ENCODE measurements around the gene SUPT3H. TPM values are rescaled to one million over a fixed set of nuclear protein-coding genes. Genes with fewer than 3 reads are reported as not detected.

The SUPT3H gene
- total and polyA plus RNA-seq, 9 donors: 10.3 to 23.1 (median 16.2) TPM

- intact Hi-C loops (cut with DNase I): no loop called here
- Histone ChIP-seq H3K4me1 (ENCODE audit: insufficient read depth) (no peaks in the 10 kb centered on the region), H3K27me3 (no peaks in the 10 kb centered on the region), H3K36me3 (no peaks in the 10 kb centered on the region), H3K4me3 (no peak overlapping the region), H3K27ac (no peak overlapping the region), H3K9me3 (peaks cover 0 to 3% of the 10 kb centered on the region in 2 donors)
- WGBS, 3 donors: 95 to 98% (median 98%) methylated on average over 1 of the region's 1 CpG
- TF ChIP-seq CTCF (IDR thresholded peaks at IDR 0.05) (no peak), EP300 (IDR thresholded peaks at IDR 0.05) (no peak), POLR2A (IDR thresholded peaks at IDR 0.05) (no peak)
- DNase-seq: no peak
Observed at GRCh38 chr6:44942798-44943197, 434.9 kb downstream of the SUPT3H start.

- no peaks in the 10 kb centered on the region for H3K4me1 ChIP-seq (ENCODE audit: insufficient read depth)
- intact Hi-C loops (cut with DNase I): no loop called here
- WGBS, 3 donors: 88 to 96% (median 95%) methylated on average over 6 of the region's 6 CpGs
- DNase-seq: no peak
- TF ChIP-seq CTCF (IDR thresholded peaks at IDR 0.05) (no peak), POLR2A (IDR thresholded peaks at IDR 0.05) (no peak), EP300 (IDR thresholded peaks at IDR 0.05) (no peak)
- H3K27ac ChIP-seq: no peak overlapping the region
- H3K27me3 ChIP-seq: no peaks in the 10 kb centered on the region
- H3K4me3 ChIP-seq: no peak overlapping the region
- H3K36me3 ChIP-seq: no peaks in the 10 kb centered on the region
- peaks cover 0 to 3% of the 10 kb centered on the region in 2 donors for H3K9me3 ChIP-seq
Observed at GRCh38 chr6:44942201-44942600, 435.5 kb downstream of the SUPT3H start.

- Histone ChIP-seq H3K4me3 (no peak overlapping the region), H3K27ac (no peak overlapping the region), H3K4me1 (ENCODE audit: insufficient read depth) (no peaks in the 10 kb centered on the region), H3K9me3 (peaks cover 0 to 3% of the 10 kb centered on the region in 2 donors), H3K36me3 (no peaks in the 10 kb centered on the region), H3K27me3 (no peaks in the 10 kb centered on the region)
- intact Hi-C loops (cut with DNase I): no loop called here
- WGBS, 3 donors: 100% methylated on average over 1 of the region's 1 CpG
- TF ChIP-seq CTCF (IDR thresholded peaks at IDR 0.05) (no peak), EP300 (IDR thresholded peaks at IDR 0.05) (no peak), POLR2A (IDR thresholded peaks at IDR 0.05) (no peak)
- no peak for DNase-seq
Observed at GRCh38 chr6:44940367-44940766, 437.4 kb downstream of the SUPT3H start.

DNA sequence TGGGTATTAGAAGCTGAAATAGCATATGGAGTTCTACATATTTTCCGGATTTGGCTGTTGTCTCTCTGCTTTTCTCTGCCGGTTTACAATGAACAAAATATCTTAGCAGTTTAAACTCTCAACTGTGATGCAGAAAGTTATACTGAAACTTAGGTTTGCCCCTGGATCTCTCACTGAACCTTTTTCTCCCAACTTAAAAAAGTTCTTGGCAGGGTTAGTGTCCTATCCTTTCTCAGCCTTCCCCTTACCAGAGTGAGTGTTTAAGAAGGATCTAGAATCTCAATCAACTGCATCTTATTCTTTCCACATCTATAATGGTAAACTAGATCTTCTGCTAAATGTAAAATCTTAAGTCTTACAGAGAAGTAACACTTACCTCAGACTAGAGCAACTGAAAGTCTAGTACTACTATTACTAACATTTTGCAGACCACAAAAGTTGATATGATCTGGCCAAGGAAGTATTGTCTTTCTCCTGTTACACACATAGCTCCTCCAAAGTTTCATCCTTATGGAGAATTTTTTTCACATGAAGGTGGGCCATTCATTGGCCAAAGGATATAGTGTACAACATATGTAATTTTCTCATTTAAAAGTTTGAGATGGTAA lies 441.9 kb downstream of the SUPT3H start:
- Histone ChIP-seq H3K27me3 (peaks cover 3% of the 10 kb centered on the region), H3K36me3 (no peaks in the 10 kb centered on the region), H3K4me1 (ENCODE audit: insufficient read depth) (no peaks in the 10 kb centered on the region), H3K4me3 (no peak overlapping the region), H3K9me3 (no peaks in the 10 kb centered on the region), H3K27ac (no peak overlapping the region)
- TF ChIP-seq CTCF (IDR thresholded peaks at IDR 0.05) (no peak), EP300 (IDR thresholded peaks at IDR 0.05) (no peak), POLR2A (IDR thresholded peaks at IDR 0.05) (no peak)
- no peak for DNase-seq
- 73 to 79% (median 77%) methylated on average over 2 of the region's 2 CpGs for WGBS, 3 donors
- intact Hi-C loops (cut with DNase I): no loop called here

Measured in ovary (tissue), 9 donors.